Spinal cord (tissue), 10 donors: ENCODE results near the gene DTD1. TPM values are rescaled to one million over a fixed set of nuclear protein-coding genes. Genes with fewer than 3 reads are reported as not detected.
A peak's percentile ranks its signal among the peaks of the same experiment; 100 is the strongest.

Source experiments
- DNase-seq, 6 donors: peaks; one replicate each; pipeline versions ENCODE4 v3.0.0 to v3.0.0-alpha.2; 2013 to 2015; ENCODE audit warnings: low spot score in 6 of 6, low read depth in 4 of 6
- H3K27ac ChIP-seq: one replicate; pipeline ENCODE4 v1.5.1; 2013; ENCODE audit warnings: low read depth, low read length, control low read depth
- H3K27me3 ChIP-seq: one replicate; pipeline ENCODE4 v1.6.1; 2013; ENCODE audit warnings: low read length; ENCODE audit not compliant: control insufficient read depth, insufficient read depth
- H3K36me3 ChIP-seq: one replicate; pipeline ENCODE4 v1.6.1; 2013; ENCODE audit warnings: low read length; ENCODE audit not compliant: control insufficient read depth, insufficient read depth
- H3K4me1 ChIP-seq: one replicate; pipeline ENCODE4 v1.6.1; 2013; ENCODE audit warnings: low read length; ENCODE audit not compliant: control insufficient read depth, insufficient read depth
- H3K4me3 ChIP-seq: one replicate; pipeline ENCODE4 v1.5.1; 2013; ENCODE audit warnings: low read depth, low read length, control low read depth
- H3K9me3 ChIP-seq: one replicate; pipeline ENCODE4 v1.6.1; 2013; ENCODE audit warnings: low read length; ENCODE audit not compliant: control insufficient read depth, insufficient read depth
- WGBS: methylation state at CpG from one replicate; pipeline ENCODE4 v1.1.5; 2013; ENCODE audit warnings: missing lambda C conversion rate; ENCODE audit not compliant: insufficient coverage; 5-methylcytosine and 5-hydroxymethylcytosine counted together
- polyA plus RNA-seq, 2 donors: library from polyadenylated mRNA; unstranded; fragments of 120-200 nt; gene quantifications; one replicate each; pipeline ENCODE4 v1.2.1, GENCODE V29; 2013; ENCODE audit not compliant: insufficient read length in 2 of 2
- total RNA-seq, 2 donors: library from RNA; depleted of rRNA in 1 of 2; stranded (reverse); fragments of 120-200 nt in 1 of 2; fragments of >200 nt in 1 of 2; gene quantifications; one replicate each; pipeline versions ENCODE4 v1.2.3 to v1.2.4, GENCODE V29; 2013 to 2014
- donor health status: healthy.

Gene DTD1
- total and polyA plus RNA-seq, 4 donors = 54.1 to 88.9 (median 72.2) TPM

GRCh38 chr20:18628330-18628920 lies 40.6 kb downstream of the DTD1 start:
- H3K9me3 ChIP-seq = no peaks in the 10 kb centered on the region
- DNase-seq = peak in 1 of 6 donors; percentile 70
- no peak overlapping the region for H3K27ac ChIP-seq
- H3K36me3 ChIP-seq = peaks cover 9% of the 10 kb centered on the region
- H3K4me3 ChIP-seq = no peak overlapping the region
- peaks cover 8% of the 10 kb centered on the region for H3K4me1 ChIP-seq
- WGBS = 76% methylated on average over 8 of the region's 11 CpGs
- no peaks in the 10 kb centered on the region for H3K27me3 ChIP-seq

- 14% methylated on average over 1 of the region's 7 CpGs for WGBS
- peaks cover 5% of the 10 kb centered on the region for H3K4me1 ChIP-seq
- H3K9me3 ChIP-seq = no peaks in the 10 kb centered on the region
- no peaks in the 10 kb centered on the region for H3K27me3 ChIP-seq
- no peak overlapping the region for H3K27ac ChIP-seq
- DNase-seq = peak; percentile 36 to 94 (median 64)
- H3K4me3 ChIP-seq = no peak overlapping the region
- H3K36me3 ChIP-seq = peaks cover 8% of the 10 kb centered on the region
Observed at GRCh38 chr20:18632196-18632789, 44.4 kb downstream of the DTD1 start.

DNA sequence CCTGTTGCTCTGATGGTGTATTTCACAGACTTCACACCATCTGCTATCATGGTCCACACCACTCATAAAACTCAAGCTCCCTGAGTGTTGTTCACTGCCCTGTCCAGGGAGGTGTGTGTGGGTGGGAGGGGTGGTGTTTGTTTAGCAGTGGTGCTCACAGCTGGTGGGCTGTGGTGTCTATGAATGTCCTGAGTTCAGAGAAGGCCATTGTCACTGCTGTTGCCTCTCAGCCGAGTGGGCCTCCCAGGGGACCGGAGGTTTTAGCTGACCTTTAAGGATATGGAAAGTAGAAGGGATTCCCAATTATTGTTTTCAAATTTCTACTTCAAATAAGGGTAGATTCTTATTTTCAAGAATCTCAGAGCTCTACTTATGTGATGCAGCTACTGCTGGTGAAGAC lies 45.6 kb downstream of the DTD1 start:
- no peak for DNase-seq
- Histone ChIP-seq H3K27me3 (no peaks in the 10 kb centered on the region), H3K4me1 (peaks cover 5% of the 10 kb centered on the region)

DNA sequence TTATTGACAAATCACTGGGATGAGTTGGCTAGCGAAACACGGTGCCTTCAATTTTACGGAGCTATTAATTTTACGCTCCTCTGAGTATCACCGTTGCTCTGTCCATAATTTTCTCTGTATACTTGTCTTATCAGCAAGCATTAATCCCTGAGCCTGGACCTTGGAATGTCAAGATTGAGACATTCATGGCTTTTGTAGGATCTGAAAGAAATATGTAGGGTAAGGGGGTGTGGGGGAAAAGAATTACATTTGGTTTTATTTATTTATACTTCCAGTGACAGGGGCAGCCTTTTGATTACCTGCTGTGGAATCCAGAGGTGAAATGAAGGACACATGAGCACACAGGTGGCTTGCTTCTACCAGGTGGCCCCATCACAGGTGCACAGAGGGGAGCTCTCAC lies 46.6 kb downstream of the DTD1 start:
- 60% methylated on average over 3 of the region's 5 CpGs for WGBS
- Histone ChIP-seq H3K27me3 (no peaks in the 10 kb centered on the region), H3K4me3 (no peak overlapping the region), H3K9me3 (no peaks in the 10 kb centered on the region), H3K36me3 (peaks cover 2% of the 10 kb centered on the region), H3K4me1 (peaks cover 5% of the 10 kb centered on the region), H3K27ac (no peak overlapping the region)
- no peak for DNase-seq

More for the DNA sequence above, 45.6 kb downstream of the DTD1 start:
- no peak overlapping the region for H3K27ac ChIP-seq
- H3K36me3 ChIP-seq = peaks cover 3% of the 10 kb centered on the region
- H3K4me3 ChIP-seq = no peak overlapping the region
- H3K9me3 ChIP-seq = no peaks in the 10 kb centered on the region
- WGBS = no CpG with 5 or more reads among the region's 2 CpGs

- Histone ChIP-seq H3K9me3 (no peaks in the 10 kb centered on the region), H3K27ac (no peak overlapping the region), H3K36me3 (peaks cover 2% of the 10 kb centered on the region), H3K4me1 (peaks cover 5% of the 10 kb centered on the region), H3K4me3 (no peak overlapping the region), H3K27me3 (no peaks in the 10 kb centered on the region)
- no peak for DNase-seq
- no CpG with 5 or more reads among the region's 1 CpG for WGBS
Observed at GRCh38 chr20:18635380-18635779, 47.5 kb downstream of the DTD1 start.

- H3K27me3 ChIP-seq = no peaks in the 10 kb centered on the region
- H3K4me1 ChIP-seq = peaks cover 5% of the 10 kb centered on the region
- WGBS = 82% methylated on average over 4 of the region's 5 CpGs
- H3K9me3 ChIP-seq = no peaks in the 10 kb centered on the region
- no peak overlapping the region for H3K27ac ChIP-seq
- peak in 1 of 6 donors; percentile 75 for DNase-seq
- no peak overlapping the region for H3K4me3 ChIP-seq
- H3K36me3 ChIP-seq = peaks cover 2% of the 10 kb centered on the region
Observed at GRCh38 chr20:18637224-18637623, 49.4 kb downstream of the DTD1 start.

- no peaks in the 10 kb centered on the region for H3K4me1 ChIP-seq
- H3K9me3 ChIP-seq = no peaks in the 10 kb centered on the region
- peaks cover 2% of the 10 kb centered on the region for H3K36me3 ChIP-seq
- H3K27me3 ChIP-seq = no peaks in the 10 kb centered on the region
- no peak overlapping the region for H3K27ac ChIP-seq
- no peak overlapping the region for H3K4me3 ChIP-seq
- WGBS = 86% methylated on average over 1 of the region's 2 CpGs
- DNase-seq = peak in 1 of 6 donors; percentile 22
Observed at GRCh38 chr20:18638768-18639167, 50.9 kb downstream of the DTD1 start.

DNA sequence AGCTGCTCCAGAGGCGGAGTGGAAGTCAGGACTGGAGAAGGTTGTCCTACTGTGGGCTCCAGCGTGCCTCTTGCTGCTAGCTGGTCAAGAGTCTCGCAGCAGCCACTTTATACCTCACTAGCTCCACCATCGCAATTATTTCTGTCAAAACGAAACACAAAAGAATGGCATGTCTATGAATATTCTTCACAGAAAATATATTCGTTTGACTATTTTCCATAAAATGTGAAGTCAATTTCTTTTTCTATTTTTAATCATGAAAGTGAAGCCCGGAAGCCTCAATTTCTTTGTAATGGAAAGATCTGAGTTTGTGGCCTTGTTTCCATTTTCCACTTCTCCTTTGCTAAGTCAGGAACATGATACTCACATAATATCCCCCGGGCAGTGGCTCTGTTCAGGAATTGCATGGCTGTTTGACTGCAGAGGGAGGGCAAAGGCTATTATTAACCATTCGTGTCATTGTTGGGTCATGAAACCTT lies 51.7 kb downstream of the DTD1 start:
- DNase-seq = no peak
- Histone ChIP-seq H3K4me1 (no peaks in the 10 kb centered on the region), H3K4me3 (no peak overlapping the region), H3K27me3 (no peaks in the 10 kb centered on the region), H3K36me3 (peaks cover 2% of the 10 kb centered on the region), H3K9me3 (no peaks in the 10 kb centered on the region), H3K27ac (no peak overlapping the region)
- 92% methylated on average over 3 of the region's 9 CpGs for WGBS

DNA sequence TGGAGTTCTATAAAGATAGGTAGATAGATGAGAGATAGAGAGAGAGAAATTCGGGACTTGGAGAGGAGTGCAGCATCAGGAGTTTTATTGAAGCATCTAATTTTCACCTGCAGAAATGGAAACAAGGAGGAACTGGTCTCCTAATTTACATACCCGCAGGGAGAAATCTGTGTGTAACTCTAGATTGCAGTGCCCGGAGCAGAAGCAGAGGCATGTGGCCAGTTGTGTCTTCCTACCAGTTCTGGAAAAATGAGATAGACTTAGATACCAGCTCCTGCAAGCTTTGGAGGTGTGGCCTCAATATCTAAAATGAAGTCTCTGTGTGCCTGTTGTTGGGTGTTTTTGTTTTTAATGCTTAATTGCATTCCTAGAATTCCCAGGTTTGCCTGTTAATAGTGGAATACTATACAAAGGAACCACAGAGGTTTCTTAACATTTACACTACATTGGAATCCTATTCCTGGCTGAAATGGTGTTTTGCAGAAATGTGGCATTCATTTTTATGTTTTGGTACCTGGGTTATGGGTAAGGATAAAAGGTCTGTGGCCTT lies 57.4 kb downstream of the DTD1 start:
- Histone ChIP-seq H3K4me3 (no peak overlapping the region), H3K36me3 (no peaks in the 10 kb centered on the region), H3K27ac (no peak overlapping the region), H3K9me3 (no peaks in the 10 kb centered on the region), H3K27me3 (no peaks in the 10 kb centered on the region), H3K4me1 (peaks cover 3% of the 10 kb centered on the region)
- DNase-seq = no peak
- 96% methylated on average over 3 of the region's 3 CpGs for WGBS

GRCh38 chr20:18645851-18646250 lies 58.0 kb downstream of the DTD1 start:
- no peaks in the 10 kb centered on the region for H3K27me3 ChIP-seq
- H3K4me1 ChIP-seq = peaks cover 4% of the 10 kb centered on the region
- no peaks in the 10 kb centered on the region for H3K9me3 ChIP-seq
- DNase-seq = no peak
- no peak overlapping the region for H3K4me3 ChIP-seq
- no peak overlapping the region for H3K27ac ChIP-seq
- no peaks in the 10 kb centered on the region for H3K36me3 ChIP-seq
- WGBS = 95% methylated on average over 6 of the region's 6 CpGs
